ENCODE measurements around the gene PHF19.

- no peak for TF ChIP-seq CTCF (IDR thresholded peaks at IDR 0.05 in 4 of 5, conservative IDR thresholded peaks at IDR 0.05 in 1 of 5)
- no peak for TF ChIP-seq POLR2A (IDR thresholded peaks at IDR 0.05)
Measured at GRCh38 chr9:120914953-120915352, 38.0 kb upstream of the PHF19 start.
